Measurements from ENCODE around the gene APP.

The APP gene

GRCh38 chr21:25944082-25944481 is 226.5 kb downstream of the APP start:
- H4K20me1 ChIP-seq (ENCODE audit: insufficient read depth, low read length) = no peaks in the 10 kb centered on the region
- no peak overlapping the region for H3K9ac ChIP-seq (ENCODE audit: low read length)
- no peaks in the 10 kb centered on the region for H3K4me1 ChIP-seq (ENCODE audit: low read length)
- H3K4me3 ChIP-seq (ENCODE audit: low read length) = no peak overlapping the region
- no peaks in the 10 kb centered on the region for H3K9me3 ChIP-seq (ENCODE audit: insufficient read depth, low read length)
- H3K36me3 ChIP-seq (replicated peaks; ENCODE audit: low read depth, low read length) = no peaks in the 10 kb centered on the region
- H2AFZ ChIP-seq (ENCODE audit: low read depth, low read length) = no peak overlapping the region
- TF ChIP-seq EZH2phosphoT487 (IDR thresholded peaks at IDR 0.05; ENCODE audit: low read depth) = no peak
- TF ChIP-seq, protein P1, sequence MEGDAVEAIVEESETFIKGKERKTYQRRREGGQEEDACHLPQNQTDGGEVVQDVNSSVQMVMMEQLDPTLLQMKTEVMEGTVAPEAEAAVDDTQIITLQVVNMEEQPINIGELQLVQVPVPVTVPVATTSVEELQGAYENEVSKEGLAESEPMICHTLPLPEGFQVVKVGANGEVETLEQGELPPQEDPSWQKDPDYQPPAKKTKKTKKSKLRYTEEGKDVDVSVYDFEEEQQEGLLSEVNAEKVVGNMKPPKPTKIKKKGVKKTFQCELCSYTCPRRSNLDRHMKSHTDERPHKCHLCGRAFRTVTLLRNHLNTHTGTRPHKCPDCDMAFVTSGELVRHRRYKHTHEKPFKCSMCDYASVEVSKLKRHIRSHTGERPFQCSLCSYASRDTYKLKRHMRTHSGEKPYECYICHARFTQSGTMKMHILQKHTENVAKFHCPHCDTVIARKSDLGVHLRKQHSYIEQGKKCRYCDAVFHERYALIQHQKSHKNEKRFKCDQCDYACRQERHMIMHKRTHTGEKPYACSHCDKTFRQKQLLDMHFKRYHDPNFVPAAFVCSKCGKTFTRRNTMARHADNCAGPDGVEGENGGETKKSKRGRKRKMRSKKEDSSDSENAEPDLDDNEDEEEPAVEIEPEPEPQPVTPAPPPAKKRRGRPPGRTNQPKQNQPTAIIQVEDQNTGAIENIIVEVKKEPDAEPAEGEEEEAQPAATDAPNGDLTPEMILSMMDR (IDR thresholded peaks at IDR 0.05; ENCODE audit: low read depth, low read length) = no peak
- no peak overlapping the region for H3K27ac ChIP-seq (ENCODE audit: low read length)
- no peaks in the 10 kb centered on the region for H3K27me3 ChIP-seq (ENCODE audit: low read depth, low read length)
- no peak overlapping the region for H3K4me2 ChIP-seq (ENCODE audit: low read length)
- H3K79me2 ChIP-seq (ENCODE audit: low read length) = no peaks in the 10 kb centered on the region

DNA sequence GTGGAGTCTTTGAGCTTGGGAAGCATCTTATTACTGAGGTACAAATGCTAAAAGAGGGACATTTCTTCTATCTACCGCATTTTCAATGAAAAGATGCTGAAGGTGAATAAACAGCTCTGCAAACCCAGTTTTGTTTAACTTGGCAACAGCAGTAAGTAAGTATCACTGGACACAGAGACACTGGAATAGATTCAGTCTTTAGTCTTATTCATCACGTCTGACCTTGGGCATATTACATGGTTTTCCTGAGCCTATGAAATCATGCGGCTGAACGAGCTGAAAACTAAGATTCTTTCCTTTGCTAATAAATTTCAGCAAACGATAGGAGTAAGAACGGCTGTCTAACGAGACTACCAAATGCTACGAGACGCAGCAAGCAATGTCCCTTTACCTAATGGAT is 228.4 kb downstream of the APP start:
- H3K9ac ChIP-seq (ENCODE audit: low read length) = no peak overlapping the region
- no peaks in the 10 kb centered on the region for H3K9me3 ChIP-seq (ENCODE audit: insufficient read depth, low read length)
- H3K79me2 ChIP-seq (ENCODE audit: low read length) = no peaks in the 10 kb centered on the region
- no peak overlapping the region for H3K27ac ChIP-seq (ENCODE audit: low read length)
- H3K4me2 ChIP-seq (ENCODE audit: low read length) = no peak overlapping the region
- H3K36me3 ChIP-seq (replicated peaks; ENCODE audit: low read depth, low read length) = no peaks in the 10 kb centered on the region
- H4K20me1 ChIP-seq (ENCODE audit: insufficient read depth, low read length) = no peaks in the 10 kb centered on the region
- no peak overlapping the region for H2AFZ ChIP-seq (ENCODE audit: low read depth, low read length)
- no peaks in the 10 kb centered on the region for H3K27me3 ChIP-seq (ENCODE audit: low read depth, low read length)
- TF ChIP-seq, protein P1 (IDR thresholded peaks at IDR 0.05; ENCODE audit: low read depth, low read length) = no peak
- no peak for TF ChIP-seq EZH2phosphoT487 (IDR thresholded peaks at IDR 0.05; ENCODE audit: low read depth)
- H3K4me1 ChIP-seq (ENCODE audit: low read length) = no peaks in the 10 kb centered on the region
- no peak overlapping the region for H3K4me3 ChIP-seq (ENCODE audit: low read length)

- H3K4me1 ChIP-seq (ENCODE audit: low read length) = peaks cover 3% of the 10 kb centered on the region; the same call in 1 of the 2 replicates
- H3K4me3 ChIP-seq (ENCODE audit: low read length) = no peak overlapping the region
- no peaks in the 10 kb centered on the region for H4K20me1 ChIP-seq (ENCODE audit: insufficient read depth, low read length)
- no peak for TF ChIP-seq EZH2phosphoT487 (IDR thresholded peaks at IDR 0.05; ENCODE audit: low read depth)
- TF ChIP-seq, protein P1 (IDR thresholded peaks at IDR 0.05; ENCODE audit: low read depth, low read length) = no peak
- H3K9ac ChIP-seq (ENCODE audit: low read length) = no peak overlapping the region
- no peak overlapping the region for H3K4me2 ChIP-seq (ENCODE audit: low read length)
- H3K9me3 ChIP-seq (ENCODE audit: insufficient read depth, low read length) = no peaks in the 10 kb centered on the region
- H3K27ac ChIP-seq (ENCODE audit: low read length) = no peak overlapping the region
- H2AFZ ChIP-seq (ENCODE audit: low read depth, low read length) = no peak overlapping the region
- no peaks in the 10 kb centered on the region for H3K79me2 ChIP-seq (ENCODE audit: low read length)
- H3K36me3 ChIP-seq (replicated peaks; ENCODE audit: low read depth, low read length) = no peaks in the 10 kb centered on the region
- no peaks in the 10 kb centered on the region for H3K27me3 ChIP-seq (ENCODE audit: low read depth, low read length)
Measured at GRCh38 chr21:25939396-25939761, 231.2 kb downstream of the APP start.

GRCh38 chr21:25938658-25939395 is 231.7 kb downstream of the APP start:
- Histone ChIP-seq H4K20me1 (ENCODE audit: insufficient read depth, low read length) (no peaks in the 10 kb centered on the region), H3K27me3 (ENCODE audit: low read depth, low read length) (no peaks in the 10 kb centered on the region), H2AFZ (ENCODE audit: low read depth, low read length) (no peak overlapping the region), H3K27ac (ENCODE audit: low read length) (no peak overlapping the region), H3K4me2 (ENCODE audit: low read length) (no peak overlapping the region), H3K4me3 (ENCODE audit: low read length) (no peak overlapping the region), H3K9ac (ENCODE audit: low read length) (no peak overlapping the region), H3K4me1 (ENCODE audit: low read length) (peaks cover 3% of the 10 kb centered on the region; the same call in 1 of the 2 replicates), H3K9me3 (ENCODE audit: insufficient read depth, low read length) (no peaks in the 10 kb centered on the region), H3K36me3 (replicated peaks; ENCODE audit: low read depth, low read length) (no peaks in the 10 kb centered on the region), H3K79me2 (ENCODE audit: low read length) (no peaks in the 10 kb centered on the region)
- TF ChIP-seq EZH2phosphoT487 (IDR thresholded peaks at IDR 0.05; ENCODE audit: low read depth) = no peak
- TF ChIP-seq, protein P1 (IDR thresholded peaks at IDR 0.05; ENCODE audit: low read depth, low read length) = no peak

Measured in OCI-LY3 (cell line).